ENCODE measurements around the gene SERPINA6. TPM values are rescaled to one million over a fixed set of nuclear protein-coding genes. Genes with fewer than 3 reads are reported as not detected.
"Not testable (repeated sequence)": the region's sequence is repeated elsewhere in the genome, so short reads cannot be mapped to it uniquely, and the experiment has no call there.

The SERPINA6 gene
- not detected for total RNA-seq
- not detected for polyA plus RNA-seq
- long read RNA-seq, donor 1: 0 reads
- long read RNA-seq, donor 2: 0 reads
- long read RNA-seq, donor 3: 0 reads

- Histone ChIP-seq H3K4me1 (no peaks in the 10 kb centered on the region), H3K4me3 (no peak within 1 kb of the TSS), H3K9me3 (peaks cover 0 to 12% (median 0%) of the 10 kb centered on the region in 11 donors), H3K27ac (no peak within 1 kb of the TSS), H3K27me3 (peaks cover 0 to 9% (median 0%) of the 10 kb centered on the region in 7 donors), H3K36me3 (no peaks in the 10 kb centered on the region)
- intact Hi-C loops (cut with DNase I): no loop called here
- WGBS, 2 donors: 72 to 73% methylated on average over 15 of the region's 15 CpGs
- TF ChIP-seq CTCF (IDR thresholded peaks at IDR 0.05): no peak
- DNase-seq (no peak), ATAC-seq (peak in 1 of 8 donors; percentile 35)
These were observed at the start of gene SERPINA6 for GRCh38 chr14:94322648-94323570. Gene SERPINA6 (minus strand): TSS chr14:94323336. CDS start chr14:94314648, 8,688 bp downstream.

GRCh38 chr14:94372021-94372605 lies 49.0 kb upstream of the SERPINA6 start:
- 75 to 79% methylated on average over 13 of the region's 13 CpGs for WGBS, 2 donors
- TF ChIP-seq CTCF (IDR thresholded peaks at IDR 0.05): no peak
- H3K27ac ChIP-seq: no peak overlapping the region
- no peaks in the 10 kb centered on the region for H3K9me3 ChIP-seq
- H3K27me3 ChIP-seq: peaks cover 0 to 23% (median 8%) of the 10 kb centered on the region in 7 donors
- intact Hi-C loops (cut with DNase I): no loop called here
- H3K4me3 ChIP-seq: no peak overlapping the region
- ATAC-seq: no peak
- H3K4me1 ChIP-seq: no peaks in the 10 kb centered on the region
- no peaks in the 10 kb centered on the region for H3K36me3 ChIP-seq
- DNase-seq: no peak

DNA sequence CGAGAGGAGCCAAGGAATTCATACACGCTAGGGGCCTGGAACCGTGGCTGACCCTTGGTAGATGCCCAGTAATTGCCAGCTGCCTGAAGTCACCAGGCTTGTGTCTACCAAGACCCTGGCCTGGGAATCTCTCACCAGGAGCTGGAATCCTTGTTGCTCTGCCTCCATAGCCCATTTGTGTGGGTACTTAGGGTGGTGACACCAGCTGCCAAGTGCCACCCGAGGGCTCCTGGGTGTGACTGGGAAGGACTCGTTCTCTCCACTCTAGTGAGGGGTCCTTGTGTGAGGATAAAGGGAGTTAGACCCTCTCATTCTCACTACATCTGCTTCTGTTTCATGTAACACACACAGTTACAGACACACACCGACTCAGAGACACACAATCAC lies 47.4 kb upstream of the SERPINA6 start:
- ATAC-seq (no peak), DNase-seq (no peak)
- no peaks in the 10 kb centered on the region for H3K36me3 ChIP-seq
- H3K4me1 ChIP-seq: no peaks in the 10 kb centered on the region
- intact Hi-C loops (cut with DNase I): no loop called here
- no peak for TF ChIP-seq CTCF (IDR thresholded peaks at IDR 0.05)
- H3K9me3 ChIP-seq: no peaks in the 10 kb centered on the region
- 72 to 75% methylated on average over 3 to 4 of the region's 6 CpGs for WGBS, 2 donors
- no peak overlapping the region for H3K4me3 ChIP-seq
- peaks cover 0 to 15% (median 4%) of the 10 kb centered on the region in 7 donors for H3K27me3 ChIP-seq
- H3K27ac ChIP-seq: no peak overlapping the region

DNA sequence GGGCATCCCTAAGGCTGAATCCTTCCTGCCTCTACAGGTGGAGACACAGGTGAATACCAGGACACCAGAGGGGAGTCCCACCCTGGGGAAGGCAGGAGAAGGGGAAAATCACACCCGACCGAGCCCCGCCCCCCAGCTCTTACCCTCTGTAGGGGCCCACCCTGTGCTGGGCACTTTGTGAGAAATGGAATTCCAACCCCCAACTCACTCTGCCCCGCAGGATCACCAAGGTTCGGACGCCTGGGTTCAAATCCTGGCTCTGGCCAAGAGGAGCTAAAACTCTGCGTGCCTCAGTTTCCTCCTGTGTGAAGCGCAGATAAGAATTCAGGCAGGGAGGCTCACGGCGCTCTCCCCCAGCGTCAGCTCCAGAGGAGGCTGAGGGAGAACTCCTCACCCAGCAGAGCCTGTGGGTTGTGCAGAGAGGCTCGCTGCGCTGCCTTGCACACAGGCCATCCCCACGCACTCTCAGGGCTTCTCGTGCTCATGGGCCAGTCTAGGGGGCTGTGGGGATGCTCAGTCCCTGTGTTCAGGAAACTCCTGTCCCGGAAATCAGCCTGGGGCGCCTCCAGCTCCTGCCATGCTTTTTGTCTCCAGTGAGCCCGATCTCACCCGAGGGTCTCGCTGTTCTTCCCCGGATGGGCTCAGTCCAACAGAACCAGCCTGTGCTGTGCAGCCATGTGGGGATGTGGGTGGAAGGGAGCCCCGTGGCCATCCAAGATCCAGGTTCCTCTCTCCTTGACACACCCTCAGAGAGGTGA lies 46.8 kb upstream of the SERPINA6 start:
- ATAC-seq; DNase-seq; intact Hi-C loops (cut with DNase I); H3K36me3 ChIP-seq; H3K27ac ChIP-seq; H3K4me1 ChIP-seq; H3K9me3 ChIP-seq; H3K4me3 ChIP-seq: not testable (repeated sequence)
- peaks cover 0 to 15% (median 4%) of the 10 kb centered on the region in 7 donors for H3K27me3 ChIP-seq
- 85 to 87% methylated on average over 18 to 19 of the region's 22 CpGs for WGBS, 2 donors

Measured in heart right ventricle (tissue), 16 donors.